ENCODE results near the gene EMILIN2. TPM values are rescaled to one million over a fixed set of nuclear protein-coding genes. Genes with fewer than 3 reads are reported as not detected.

The EMILIN2 gene
- total RNA-seq, 1 experiment from 2014 or later: 20.0 TPM

DNA sequence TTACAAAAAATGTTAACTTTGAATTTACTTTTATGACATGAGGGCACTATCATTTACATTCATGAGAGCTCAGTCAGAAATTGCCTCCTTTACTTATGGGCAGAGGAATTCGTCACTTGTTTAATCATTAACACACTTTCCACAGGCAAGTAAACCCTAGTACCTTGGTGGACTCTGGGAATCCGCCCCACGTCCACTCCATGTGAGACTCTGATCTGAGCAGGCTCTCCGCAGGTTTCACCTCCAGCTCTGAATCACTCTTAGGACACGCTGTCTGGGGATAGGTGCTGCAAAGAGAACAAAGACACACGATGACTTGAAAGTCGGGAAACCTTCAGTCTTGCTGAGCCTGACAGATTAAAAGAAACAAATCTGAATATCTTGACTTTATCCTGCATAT lies 92.5 kb downstream of the EMILIN2 start:
- Histone ChIP-seq H2AFZ (ENCODE audit: low read length) (no peak overlapping the region), H4K20me1 (ENCODE audit: control insufficient read depth, insufficient read depth, insufficient read length) (no peaks in the 10 kb centered on the region), H3K18ac (ENCODE audit: insufficient read length, low read depth, low read length) (no peak overlapping the region), H4K91ac (ENCODE audit: insufficient read length, low read depth, low read length) (no peak overlapping the region), H3K4me2 (ENCODE audit: insufficient read depth, insufficient read length, low read length) (no peak overlapping the region), H2BK5ac (ENCODE audit: insufficient read length, low read length) (no peak overlapping the region), H3K4ac (ENCODE audit: low read depth, low read length) (no peak overlapping the region), H3K9ac (ENCODE audit: extremely low read depth, insufficient read length, low read length) (no peak overlapping the region), H4K8ac (replicated peaks; ENCODE audit: insufficient read length, low read depth, low read length) (no peak overlapping the region), H3K14ac (ENCODE audit: insufficient read depth, low read length) (no peak overlapping the region), H2BK15ac (ENCODE audit: low read depth, low read length) (no peak overlapping the region), H3T11ph (ENCODE audit: low read length) (no peak overlapping the region), H2AK5ac (ENCODE audit: insufficient read length, low read length) (no peak overlapping the region), H3K27me3 (ENCODE audit: insufficient read depth, low read length) (no peaks in the 10 kb centered on the region), H2BK120ac (ENCODE audit: low read depth, low read length, poor library complexity, severe bottlenecking) (no peak overlapping the region), H3K4me1 (ENCODE audit: insufficient read depth, low read length) (no peaks in the 10 kb centered on the region), H4K5ac (ENCODE audit: insufficient read length, low read depth, low read length) (no peak overlapping the region), H2BK20ac (ENCODE audit: low read depth, low read length, poor library complexity, severe bottlenecking) (no peak overlapping the region), H3K9me3 (ENCODE audit: control insufficient read depth, low read depth, low read length) (no peaks in the 10 kb centered on the region), H3K79me1 (ENCODE audit: insufficient read depth, low read depth, low read length, poor library complexity, severe bottlenecking) (no peaks in the 10 kb centered on the region), H2BK12ac (ENCODE audit: insufficient read length, low read depth, low read length) (no peak overlapping the region), H3K23ac (ENCODE audit: insufficient read length, low read depth, low read length) (no peak overlapping the region), H3K79me2 (ENCODE audit: insufficient read depth, low read length) (no peaks in the 10 kb centered on the region), H3K27ac (ENCODE audit: insufficient read length, low read depth, low read length) (no peak overlapping the region), H3K56ac (ENCODE audit: insufficient read length, low read depth, low read length) (no peak overlapping the region), H3K23me2 (ENCODE audit: insufficient read length, low read depth, low read length, poor library complexity, severe bottlenecking) (no peaks in the 10 kb centered on the region)
- H3K27me3 Mint-ChIP-seq (ENCODE audit: low read depth): no peaks in the 10 kb centered on the region
- no peak for DNase-seq
- WGBS (ENCODE audit: extremely low coverage, insufficient read length, low lambda C conversion rate): no CpG with 5 or more reads among the region's 7 CpGs
- peaks cover 0 to 3% of the 10 kb centered on the region in 2 experiments; a peak in 2 of 4 replicates for H3K4me1 Mint-ChIP-seq
- peak overlapping the region in 1 of 3 experiments; percentile 85; a peak in 2 of 7 replicates for H3K27ac Mint-ChIP-seq
- TF ChIP-seq, protein P1, sequence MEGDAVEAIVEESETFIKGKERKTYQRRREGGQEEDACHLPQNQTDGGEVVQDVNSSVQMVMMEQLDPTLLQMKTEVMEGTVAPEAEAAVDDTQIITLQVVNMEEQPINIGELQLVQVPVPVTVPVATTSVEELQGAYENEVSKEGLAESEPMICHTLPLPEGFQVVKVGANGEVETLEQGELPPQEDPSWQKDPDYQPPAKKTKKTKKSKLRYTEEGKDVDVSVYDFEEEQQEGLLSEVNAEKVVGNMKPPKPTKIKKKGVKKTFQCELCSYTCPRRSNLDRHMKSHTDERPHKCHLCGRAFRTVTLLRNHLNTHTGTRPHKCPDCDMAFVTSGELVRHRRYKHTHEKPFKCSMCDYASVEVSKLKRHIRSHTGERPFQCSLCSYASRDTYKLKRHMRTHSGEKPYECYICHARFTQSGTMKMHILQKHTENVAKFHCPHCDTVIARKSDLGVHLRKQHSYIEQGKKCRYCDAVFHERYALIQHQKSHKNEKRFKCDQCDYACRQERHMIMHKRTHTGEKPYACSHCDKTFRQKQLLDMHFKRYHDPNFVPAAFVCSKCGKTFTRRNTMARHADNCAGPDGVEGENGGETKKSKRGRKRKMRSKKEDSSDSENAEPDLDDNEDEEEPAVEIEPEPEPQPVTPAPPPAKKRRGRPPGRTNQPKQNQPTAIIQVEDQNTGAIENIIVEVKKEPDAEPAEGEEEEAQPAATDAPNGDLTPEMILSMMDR (conservative IDR thresholded peaks at IDR 0.05): no peak
- peaks cover 5 to 15% (median 10%) of the 10 kb centered on the region in 3 experiments; a peak in 5 of 7 replicates for H3K36me3 Mint-ChIP-seq (ENCODE audit: insufficient read depth in 1 of 3, low read depth in 3 of 3)
- no peak overlapping the region for H3K4me3 Mint-ChIP-seq
- no peaks in the 10 kb centered on the region for H3K9me3 Mint-ChIP-seq
